TTC549 (cell line): Measurements from ENCODE around the gene PRAMEF20.

ENCODE experiments used
- FAIRE-seq: peaks from 2 replicates; lab custom pipeline; 2012; peaks lifted over from hg19 to GRCh38; lab: Jason Lieb, UNC

The PRAMEF20 gene

DNA sequence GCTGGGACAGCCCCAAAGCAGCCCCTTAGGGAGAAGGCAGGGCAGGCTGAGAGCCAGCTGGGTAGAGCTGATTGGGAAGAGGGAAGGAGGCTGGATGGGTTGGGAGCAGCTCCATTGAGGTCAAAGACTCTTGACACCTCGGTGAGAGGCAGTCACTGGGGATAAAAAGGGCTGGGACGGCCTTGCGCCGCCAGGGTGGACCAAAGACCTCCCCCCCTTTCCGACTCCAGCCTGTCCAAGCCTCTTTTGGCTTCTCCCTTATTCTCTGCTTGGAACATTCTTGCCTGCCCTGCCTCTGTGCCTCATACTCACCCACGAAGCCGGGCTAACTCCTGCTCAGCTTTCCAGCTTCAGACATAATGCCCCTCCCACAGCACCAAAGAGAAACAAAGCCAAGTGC lies 52.4 kb downstream of the PRAMEF20 start:
- no peak for FAIRE-seq

DNA sequence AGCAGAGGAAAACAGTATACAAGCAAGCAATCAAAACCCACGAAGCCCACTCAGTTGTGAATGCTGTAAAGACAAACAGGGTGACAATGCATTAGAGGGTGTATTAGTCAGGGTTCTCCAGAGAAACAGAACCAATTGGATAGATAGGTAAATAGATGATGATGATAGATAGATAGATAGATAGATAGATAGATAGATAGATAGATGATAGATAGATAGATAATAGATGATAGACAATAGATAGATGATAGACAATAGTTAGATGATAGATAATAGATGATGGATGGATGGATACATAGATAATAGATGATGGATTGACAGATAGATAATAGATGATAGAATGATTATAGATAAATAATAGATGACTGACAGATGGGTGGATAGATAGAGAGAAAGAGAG lies 55.3 kb downstream of the PRAMEF20 start:
- no peak for FAIRE-seq

DNA sequence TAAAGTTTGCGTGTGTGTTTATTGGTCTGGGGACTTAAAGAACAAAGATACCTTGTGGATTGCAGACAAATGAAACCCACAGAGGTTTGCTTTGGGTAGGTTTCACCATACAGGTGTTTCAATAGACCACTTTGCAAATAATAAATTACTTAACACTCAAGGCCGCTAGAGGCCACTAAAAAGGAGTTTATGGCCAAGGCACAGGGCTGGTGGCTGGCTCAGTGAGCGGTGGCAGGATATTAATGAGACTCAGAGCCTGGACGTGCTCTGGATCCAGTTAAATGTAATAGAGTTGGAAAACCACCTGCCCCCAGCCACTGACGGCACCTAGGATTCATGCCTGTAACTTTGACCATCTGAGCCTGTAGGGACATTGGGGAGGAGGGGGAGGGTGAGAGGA lies 59.1 kb downstream of the PRAMEF20 start:
- FAIRE-seq = no peak
